Globus pallidus (tissue), 1 donor: ENCODE data around the gene KRTAP10-2.
"Not testable (repeated sequence)": the region's sequence is repeated elsewhere in the genome, so short reads cannot be mapped to it uniquely, and the experiment has no call there.

Source experiments
- DNase-seq: peaks from one replicate; pipeline ENCODE4 v3.0.0-alpha.2; 2015; ENCODE audit warnings: low spot score

KRTAP10-2 gene

GRCh38 chr21:44582055-44582454 is 30.8 kb upstream of the KRTAP10-2 start:
- DNase-seq: no peak

- no peak for DNase-seq
These were observed 29.9 kb upstream of the KRTAP10-2 start for GRCh38 chr21:44581158-44581557.

DNA sequence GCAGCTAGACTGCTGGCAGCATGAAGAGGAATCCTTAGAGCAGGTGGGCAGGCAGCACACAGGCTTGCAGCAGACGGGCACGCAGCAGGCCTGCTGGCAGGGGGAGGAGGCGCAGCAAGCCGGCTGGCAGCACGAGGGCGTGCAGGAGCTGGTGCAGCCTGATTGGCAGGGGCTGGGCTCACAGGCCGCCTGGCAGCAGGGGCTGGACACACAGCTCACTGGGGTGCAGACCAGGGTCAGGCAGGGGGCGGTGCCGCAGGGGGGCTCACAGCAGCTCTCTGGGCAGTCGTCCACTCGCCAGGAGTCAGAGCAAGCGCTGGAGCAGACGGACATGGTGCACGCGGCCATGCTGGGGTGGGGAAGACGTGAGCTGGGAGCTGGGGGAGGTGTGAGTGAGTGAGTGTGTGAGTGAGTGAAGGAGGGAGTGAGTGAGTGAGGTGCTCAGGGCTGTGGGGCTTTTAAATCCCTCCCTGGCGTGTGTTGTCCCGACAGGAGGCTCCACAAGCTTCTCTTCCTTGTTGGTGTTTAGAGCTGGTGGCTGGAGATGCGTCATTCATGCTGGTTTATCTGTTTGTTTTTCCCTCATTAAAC is 29.0 kb upstream of the KRTAP10-2 start, which contains the start of gene KRTAP10-5:
Gene KRTAP10-5 (minus strand): TSS at position 374 of the 591 bp plus-strand sequence. CDS start 26 bp downstream, at position 348.
- DNase-seq: not testable (repeated sequence)

GRCh38 chr21:44579833-44580144 is 28.5 kb upstream of the KRTAP10-2 start:
- DNase-seq: no peak

DNA sequence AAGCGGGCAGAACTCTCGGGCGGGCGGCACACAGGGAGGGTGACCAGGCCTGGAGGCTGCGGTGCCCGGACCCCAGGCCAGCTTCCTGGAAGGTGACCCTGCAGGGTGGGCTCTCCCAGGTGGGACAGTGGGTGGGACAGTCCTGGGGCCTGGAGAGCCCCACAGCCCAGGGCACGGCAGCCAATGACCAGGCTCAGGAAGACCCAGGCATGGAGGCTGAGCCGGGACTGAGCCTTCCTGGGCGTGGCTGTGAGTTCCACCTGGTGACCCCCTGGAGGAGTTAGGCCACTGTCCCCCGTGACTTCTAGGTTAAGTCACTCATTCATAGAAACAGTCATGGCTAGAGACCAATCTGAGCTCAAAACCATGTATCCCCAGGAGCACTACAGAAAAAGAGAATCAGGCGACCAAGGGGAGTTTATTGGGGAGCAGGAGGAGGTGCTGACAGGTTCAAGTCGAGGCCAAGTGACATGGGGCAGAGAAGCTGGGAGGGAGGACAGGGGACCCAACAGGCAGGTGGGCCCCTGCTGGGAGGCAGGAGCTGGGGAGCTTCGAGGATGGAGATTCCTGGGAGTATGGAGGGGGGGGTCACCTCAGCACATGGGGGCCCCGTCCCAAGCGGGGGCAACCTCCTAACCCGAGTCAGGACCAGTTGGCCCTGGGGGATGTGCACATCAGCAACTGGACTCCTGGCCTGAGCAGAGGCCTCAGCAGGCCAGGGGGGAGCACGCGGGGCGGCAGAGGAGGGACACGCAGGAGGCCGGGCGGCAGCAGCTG is 27.9 kb upstream of the KRTAP10-2 start:
- DNase-seq: no peak

DNA sequence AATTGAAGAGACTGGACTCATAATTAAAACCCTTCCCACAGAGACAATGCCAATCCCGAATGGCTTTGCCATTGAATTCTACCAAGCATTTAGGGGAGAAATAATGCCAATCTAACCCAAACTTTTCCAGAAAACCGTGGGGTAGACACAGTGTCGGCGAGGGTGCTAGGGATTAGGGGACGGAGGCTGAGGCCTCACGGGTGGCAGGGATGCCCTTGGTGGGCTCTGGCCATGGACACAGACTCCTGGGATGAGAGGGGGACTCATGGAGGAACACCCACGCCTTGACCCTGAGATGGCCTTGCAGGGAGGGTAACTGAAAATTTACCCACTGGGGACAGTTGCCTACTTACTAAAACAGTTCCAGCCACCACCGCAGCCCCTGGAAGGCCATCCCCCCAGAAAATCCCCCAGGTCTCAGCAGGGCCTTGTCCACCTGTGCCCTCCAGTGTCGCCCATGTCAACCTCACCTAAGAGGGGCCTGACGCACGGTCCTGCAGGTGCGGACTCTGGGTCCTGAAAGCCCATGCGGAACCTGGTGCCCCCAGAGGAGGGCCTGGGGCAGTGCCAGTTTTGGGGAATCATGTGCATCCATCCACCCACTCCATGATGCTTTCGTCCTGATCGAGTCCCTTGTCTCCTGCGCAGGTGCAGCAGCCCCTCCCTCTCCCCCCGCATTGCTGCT is 27.2 kb upstream of the KRTAP10-2 start:
- DNase-seq: no peak

DNA sequence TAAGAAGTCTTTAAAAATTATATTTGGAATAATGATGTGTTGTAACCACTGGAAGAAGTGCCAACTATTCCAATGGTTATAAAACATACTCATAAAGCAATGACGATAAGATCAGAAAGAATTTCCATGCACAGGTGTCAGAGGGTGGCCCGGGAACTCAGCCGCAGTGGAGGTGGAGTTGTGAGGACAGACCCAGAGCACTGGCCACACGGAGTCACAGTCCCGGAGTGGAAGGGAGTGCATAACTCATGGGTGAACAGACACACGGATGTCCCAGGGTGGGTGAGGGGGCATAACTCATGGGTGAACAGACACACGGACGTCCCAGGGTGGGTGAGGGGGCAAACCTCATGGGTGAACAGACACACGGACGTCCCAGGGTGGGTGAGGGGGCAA is 24.7 kb upstream of the KRTAP10-2 start:
- no peak for DNase-seq

DNA sequence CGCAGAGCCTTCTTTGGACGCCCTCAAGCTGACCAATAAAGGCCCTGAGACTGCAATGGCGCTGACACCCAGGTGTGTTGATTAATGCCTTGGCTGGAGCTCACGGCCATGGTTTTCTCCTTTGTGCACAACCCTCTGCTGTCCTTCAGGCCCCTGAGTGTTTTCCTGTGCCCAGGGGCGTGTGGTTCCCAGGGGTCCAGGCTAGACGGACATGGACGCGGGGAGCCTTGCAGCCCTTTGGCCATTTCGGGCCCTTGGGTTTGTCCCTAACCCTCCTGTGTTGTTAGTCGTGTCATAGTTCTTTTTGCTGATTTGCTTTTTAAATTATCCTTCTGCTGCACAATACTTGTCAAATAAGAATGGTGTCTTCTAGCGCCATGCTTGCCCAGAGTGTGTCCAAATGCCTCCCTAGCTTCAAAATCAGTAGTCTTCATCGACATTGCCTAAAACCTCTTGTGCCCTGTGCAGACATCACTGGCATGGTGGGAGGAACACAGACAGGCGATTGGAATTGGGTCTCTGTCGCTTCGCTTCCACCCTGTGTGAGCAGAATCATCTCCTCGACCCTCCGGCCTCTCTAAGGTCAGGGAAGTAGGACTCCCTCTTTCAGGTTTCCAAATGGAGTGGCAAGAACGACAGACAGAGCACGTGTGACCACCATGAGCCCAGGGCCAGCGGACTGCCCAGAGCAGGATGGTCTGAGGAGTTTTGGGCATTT is 24.2 kb upstream of the KRTAP10-2 start:
- no peak for DNase-seq

DNA sequence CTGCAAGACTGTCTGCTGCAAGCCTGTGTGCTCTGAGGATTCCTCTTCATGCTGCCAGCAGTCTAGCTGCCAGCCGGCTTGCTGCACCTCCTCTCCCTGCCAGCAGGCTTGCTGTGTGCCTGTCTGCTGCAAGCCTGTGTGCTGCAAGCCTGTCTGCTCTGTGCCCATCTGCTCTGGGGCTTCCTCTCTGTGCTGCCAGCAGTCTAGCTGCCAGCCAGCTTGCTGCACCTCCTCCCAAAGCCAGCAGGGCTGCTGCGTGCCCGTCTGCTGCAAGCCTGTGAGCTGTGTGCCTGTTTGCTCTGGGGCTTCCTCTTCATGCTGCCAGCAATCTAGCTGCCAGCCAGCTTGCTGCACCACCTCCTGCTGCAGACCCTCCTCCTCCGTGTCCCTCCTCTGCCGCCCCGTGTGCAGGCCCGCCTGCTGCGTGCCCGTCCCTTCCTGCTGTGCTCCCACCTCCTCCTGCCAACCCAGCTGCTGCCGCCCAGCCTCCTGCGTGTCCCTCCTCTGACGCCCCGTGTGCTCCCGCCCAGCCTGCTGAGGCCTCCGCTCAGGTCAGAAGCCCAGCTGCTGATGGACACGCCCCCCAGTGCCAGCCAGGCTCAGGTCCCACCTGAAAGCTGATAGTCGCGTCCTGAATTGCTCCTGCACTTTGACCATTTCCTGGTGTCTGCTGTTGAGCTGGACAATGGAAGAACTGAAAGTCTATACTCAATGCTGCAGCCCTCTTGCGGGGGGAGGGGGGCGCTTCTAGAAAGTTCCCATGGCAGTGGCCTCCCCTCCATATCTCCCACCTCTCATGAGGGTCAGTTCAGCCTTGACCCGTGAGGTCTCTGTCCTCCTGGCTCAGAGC is 23.4 kb upstream of the KRTAP10-2 start:
- no peak for DNase-seq

- not testable (repeated sequence) for DNase-seq
These were observed 22.5 kb upstream of the KRTAP10-2 start, which contains the start of gene KRTAP10-4 for GRCh38 chr21:44573630-44574456. TSS of gene KRTAP10-4 (plus strand) at chr21:44573729. CDS start at chr21:44573759, 30 bp downstream.

DNA sequence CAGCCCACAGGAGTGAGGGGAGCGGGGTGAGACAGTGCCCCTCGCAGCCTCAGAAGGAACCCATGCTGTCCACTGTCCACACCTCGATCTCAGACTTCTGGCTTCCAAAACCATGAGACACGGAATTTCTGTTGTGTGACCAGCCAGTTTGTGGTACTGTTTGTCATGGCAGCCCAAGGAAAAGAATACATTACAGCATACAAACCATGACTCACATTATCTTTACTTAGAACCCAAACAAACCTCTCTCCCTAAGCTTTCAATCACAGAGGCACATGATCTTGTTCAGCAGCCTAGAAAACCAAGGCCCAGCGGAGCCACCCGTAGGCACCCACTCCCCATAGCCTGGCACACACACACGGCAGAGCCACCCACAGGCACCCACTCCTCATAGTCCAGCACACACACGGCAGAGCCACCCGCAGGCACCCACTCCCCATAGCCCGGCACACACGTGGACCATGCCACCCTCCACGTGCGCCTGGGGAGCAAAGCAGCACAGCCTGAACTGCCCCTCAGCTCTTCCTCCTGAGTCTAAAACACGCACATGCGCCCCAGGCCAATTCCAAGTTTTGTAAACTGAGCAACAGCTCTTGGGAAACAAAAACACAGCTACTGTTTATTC is 21.8 kb upstream of the KRTAP10-2 start:
- DNase-seq: no peak

DNA sequence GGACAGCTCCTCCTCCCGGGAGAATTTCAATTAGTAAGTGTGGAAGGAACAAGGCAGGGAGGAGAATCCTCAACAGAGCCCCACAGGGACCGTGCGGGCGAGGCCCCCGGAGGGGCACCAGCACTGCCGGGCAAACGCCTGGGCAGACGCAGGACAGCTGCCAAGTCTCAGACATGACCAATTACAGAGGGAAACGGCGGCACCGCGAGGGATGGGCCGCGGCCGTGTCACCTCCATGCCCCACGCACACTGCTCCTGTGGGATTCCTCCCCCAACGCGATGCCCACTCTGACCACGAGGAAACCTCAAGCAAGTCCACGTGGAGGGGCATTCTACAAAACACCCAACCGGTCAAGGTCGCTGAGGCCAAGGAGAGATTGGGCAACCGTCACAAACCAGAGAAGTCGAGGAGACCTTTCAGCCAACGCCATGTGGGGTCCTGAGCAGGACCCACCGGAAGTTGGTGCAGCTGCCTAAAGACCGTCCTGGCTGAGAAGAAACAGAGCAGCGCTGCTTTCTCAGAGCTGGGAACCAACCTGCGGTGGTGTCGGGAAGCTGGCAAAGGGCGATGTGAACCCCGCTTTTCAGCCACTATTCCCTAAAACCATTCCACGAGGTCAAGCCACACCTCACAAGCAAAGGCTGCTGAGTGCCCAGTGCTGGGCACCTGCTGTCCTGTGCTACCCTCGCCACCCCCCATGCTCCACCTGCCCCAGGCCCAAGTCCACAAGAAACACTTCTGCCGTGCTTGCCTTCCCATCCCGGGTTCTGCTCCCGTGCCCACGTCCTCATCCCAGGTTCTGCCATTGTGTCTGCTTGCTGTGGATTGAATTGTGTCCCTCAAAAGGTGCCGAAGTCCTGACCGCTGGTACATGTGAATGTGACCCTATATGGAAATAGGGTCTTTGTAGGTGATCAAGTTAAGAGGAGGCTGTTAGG is 20.8 kb upstream of the KRTAP10-2 start:
- no peak for DNase-seq

DNA sequence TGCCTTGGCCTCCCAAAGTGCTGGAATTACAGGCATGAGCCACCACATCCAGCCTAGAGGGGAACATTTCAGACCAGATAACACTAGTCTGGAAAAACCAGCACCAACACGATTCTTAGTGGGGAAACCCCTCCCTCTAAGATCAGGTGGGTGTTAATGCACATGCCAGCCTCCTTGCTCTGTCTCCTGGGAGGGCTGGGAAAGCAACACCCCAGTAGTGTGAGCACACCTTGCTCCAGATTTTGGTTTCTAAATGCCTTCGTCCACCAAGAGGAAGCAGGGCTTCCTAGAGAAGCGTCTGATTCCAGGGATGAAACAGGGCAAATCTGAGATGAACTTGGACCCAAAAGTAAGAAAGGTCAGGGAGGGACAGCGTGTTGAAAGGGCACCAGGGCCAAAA is 20.0 kb upstream of the KRTAP10-2 start:
- no peak for DNase-seq

GRCh38 chr21:44569861-44570517 is 18.7 kb upstream of the KRTAP10-2 start:
- no peak for DNase-seq

GRCh38 chr21:44568667-44569556 is 17.6 kb upstream of the KRTAP10-2 start:
- DNase-seq: no peak

- no peak for DNase-seq
These were observed 17.0 kb upstream of the KRTAP10-2 start for GRCh38 chr21:44568261-44568660.

- no peak for DNase-seq
These were observed 16.3 kb upstream of the KRTAP10-2 start for GRCh38 chr21:44567481-44568171.
